AG09309 (cell line): ENCODE data around the gene SLC16A2.

Experiments used
- DNase-seq: peaks from one replicate; pipeline ENCODE4 v3.0.0-alpha.2; 2010; ENCODE audit warnings: low read depth
- H3K4me3 ChIP-seq: 2 replicates; pipeline ENCODE4 v1.5.1; 2011; ENCODE audit warnings: mild to moderate bottlenecking, low read depth, low read length, moderate library complexity; ENCODE audit not compliant: control insufficient read depth
- TF ChIP-seq, protein P1 (sequence below): IDR thresholded peaks from 2 replicates; pipeline ENCODE4 v1.5.1; 2011; ENCODE audit warnings: mild to moderate bottlenecking, low read depth, low read length, inconsistent platforms; ENCODE audit not compliant: insufficient read depth, control insufficient read depth; ENCODE audit errors: missing control alignments

The SLC16A2 gene

GRCh38 chrX:74536152-74536831 lies 115.0 kb downstream of the SLC16A2 start:
- TF ChIP-seq, protein P1, sequence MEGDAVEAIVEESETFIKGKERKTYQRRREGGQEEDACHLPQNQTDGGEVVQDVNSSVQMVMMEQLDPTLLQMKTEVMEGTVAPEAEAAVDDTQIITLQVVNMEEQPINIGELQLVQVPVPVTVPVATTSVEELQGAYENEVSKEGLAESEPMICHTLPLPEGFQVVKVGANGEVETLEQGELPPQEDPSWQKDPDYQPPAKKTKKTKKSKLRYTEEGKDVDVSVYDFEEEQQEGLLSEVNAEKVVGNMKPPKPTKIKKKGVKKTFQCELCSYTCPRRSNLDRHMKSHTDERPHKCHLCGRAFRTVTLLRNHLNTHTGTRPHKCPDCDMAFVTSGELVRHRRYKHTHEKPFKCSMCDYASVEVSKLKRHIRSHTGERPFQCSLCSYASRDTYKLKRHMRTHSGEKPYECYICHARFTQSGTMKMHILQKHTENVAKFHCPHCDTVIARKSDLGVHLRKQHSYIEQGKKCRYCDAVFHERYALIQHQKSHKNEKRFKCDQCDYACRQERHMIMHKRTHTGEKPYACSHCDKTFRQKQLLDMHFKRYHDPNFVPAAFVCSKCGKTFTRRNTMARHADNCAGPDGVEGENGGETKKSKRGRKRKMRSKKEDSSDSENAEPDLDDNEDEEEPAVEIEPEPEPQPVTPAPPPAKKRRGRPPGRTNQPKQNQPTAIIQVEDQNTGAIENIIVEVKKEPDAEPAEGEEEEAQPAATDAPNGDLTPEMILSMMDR = peak; percentile 28
- DNase-seq = no peak
- H3K4me3 ChIP-seq = peak overlapping the region; percentile 43

- H3K4me3 ChIP-seq = peak overlapping the region; percentile 43
- TF ChIP-seq, protein P1 = no peak
- no peak for DNase-seq
Observed at GRCh38 chrX:74536832-74537371, 115.6 kb downstream of the SLC16A2 start.

DNA sequence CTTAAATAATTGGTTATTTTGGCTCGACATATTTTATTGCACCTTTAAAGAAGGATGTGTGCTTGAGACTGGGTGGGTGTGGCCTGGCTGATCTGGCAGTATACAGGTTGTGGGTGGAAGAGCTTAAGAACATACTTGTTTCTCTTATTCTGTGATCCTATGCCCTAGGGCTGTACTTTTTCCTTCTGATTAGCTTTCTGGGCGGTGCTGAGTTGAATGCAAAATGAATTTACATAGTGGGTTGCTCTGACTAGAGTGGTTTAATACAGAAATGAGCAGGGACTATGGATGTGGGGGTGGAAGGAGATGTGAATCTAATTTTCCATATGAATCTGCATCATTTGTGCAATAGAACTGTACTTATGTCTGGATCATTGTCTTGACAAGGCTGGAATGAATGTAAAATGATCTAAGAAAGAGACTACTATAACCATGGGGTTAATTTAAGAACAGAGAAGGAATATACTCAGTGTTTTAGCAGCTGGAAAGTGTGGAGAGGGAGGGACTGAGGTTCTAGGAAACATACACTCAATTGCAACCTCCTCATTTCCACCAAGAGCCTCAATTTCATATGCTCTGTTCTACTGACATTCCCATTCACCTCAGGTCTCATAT lies 119.4 kb downstream of the SLC16A2 start:
- TF ChIP-seq, protein P1 = no peak
- DNase-seq = no peak
- H3K4me3 ChIP-seq = no peak overlapping the region

DNA sequence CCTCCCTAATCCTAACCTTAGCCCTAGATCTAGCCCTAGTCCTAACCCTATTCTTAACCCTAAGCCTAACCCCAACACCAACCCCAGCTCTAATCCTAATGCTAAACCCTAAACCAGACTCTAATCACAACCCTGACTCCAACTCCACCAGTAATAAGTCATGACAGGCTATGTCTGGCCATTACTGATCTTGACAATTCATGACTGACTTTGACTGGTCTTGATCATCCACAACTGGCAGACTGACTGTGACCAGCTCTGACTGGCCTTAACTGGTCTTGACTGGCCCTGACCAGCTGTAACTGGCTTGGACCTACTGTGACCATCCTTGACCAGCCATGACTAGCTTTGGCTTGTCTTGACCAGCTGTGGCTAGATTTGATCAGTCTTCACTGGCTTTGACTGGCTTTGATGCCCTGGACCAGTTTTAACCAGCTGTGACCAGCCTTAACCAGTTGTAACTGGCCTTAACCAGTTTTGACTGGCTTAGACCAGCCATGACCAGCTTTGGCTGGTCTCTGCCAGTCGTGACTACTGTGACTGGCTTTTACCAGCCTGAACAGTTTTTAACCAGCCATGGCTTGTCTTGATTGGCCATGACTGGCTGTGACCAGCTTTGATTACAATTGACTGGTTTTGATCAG lies 124.7 kb downstream of the SLC16A2 start:
- DNase-seq = no peak
- TF ChIP-seq, protein P1 = no peak

GRCh38 chrX:74546984-74547383 lies 125.7 kb downstream of the SLC16A2 start:
- DNase-seq = no peak
- H3K4me3 ChIP-seq = no peak overlapping the region
- TF ChIP-seq, protein P1 = no peak

More for the DNA sequence above, 124.7 kb downstream of the SLC16A2 start:
- H3K4me3 ChIP-seq = no peak overlapping the region

- TF ChIP-seq, protein P1 = peak; percentile 99
- no peak overlapping the region for H3K4me3 ChIP-seq
- no peak for DNase-seq
Observed at GRCh38 chrX:74550295-74550802, 129.1 kb downstream of the SLC16A2 start.
